ELF-1 (cell line): ENCODE measurements around the gene MAK.
"Not testable (repeated sequence)": the region's sequence is repeated elsewhere in the genome, so short reads cannot be mapped to it uniquely, and the experiment has no call there.

Source experiments
- DNase-seq: peaks from one replicate; pipeline ENCODE4 v3.0.0-alpha.2; 2016; ENCODE audit warnings: low read depth, low spot score

The MAK gene

GRCh38 chr6:10837995-10838793 lies at the start of gene MAK:
Gene MAK, minus strand, starts transcription at chr6:10838539. Its CDS starts 7,891 bp downstream, at chr6:10830648.
- DNase-seq: peak; percentile 97

GRCh38 chr6:10886691-10887502 lies 48.6 kb upstream of the MAK start, which contains the start of gene SYCP2L:
Gene SYCP2L, plus strand, starts transcription at chr6:10887052. Its CDS starts 75 bp downstream, at chr6:10887127.
- DNase-seq: peak; percentile 93

GRCh38 chr6:10886365-10886690 lies 48.0 kb upstream of the MAK start:
- peak; percentile 5 for DNase-seq

GRCh38 chr6:10884245-10884972 lies 46.1 kb upstream of the MAK start:
- peak; percentile 43 for DNase-seq

GRCh38 chr6:10883312-10884244 lies 45.2 kb upstream of the MAK start:
- DNase-seq: peak; percentile 60

- peak; percentile 59 for DNase-seq
These were observed 44.4 kb upstream of the MAK start for GRCh38 chr6:10882657-10883171.

- DNase-seq: not testable (repeated sequence)
These were observed 43.9 kb upstream of the MAK start for GRCh38 chr6:10882253-10882630.

GRCh38 chr6:10880366-10880765 lies 42.0 kb upstream of the MAK start:
- DNase-seq: no peak

GRCh38 chr6:10877871-10878270 lies 39.5 kb upstream of the MAK start:
- no peak for DNase-seq

- DNase-seq: no peak
These were observed 38.7 kb upstream of the MAK start for GRCh38 chr6:10877012-10877411.

GRCh38 chr6:10875026-10875425 lies 36.7 kb upstream of the MAK start:
- no peak for DNase-seq

GRCh38 chr6:10874207-10874606 lies 35.9 kb upstream of the MAK start:
- no peak for DNase-seq

GRCh38 chr6:10873374-10873773 lies 35.0 kb upstream of the MAK start:
- DNase-seq: no peak

GRCh38 chr6:10867952-10868351 lies 29.6 kb upstream of the MAK start:
- DNase-seq: no peak

GRCh38 chr6:10866709-10867108 lies 28.4 kb upstream of the MAK start:
- not testable (repeated sequence) for DNase-seq

GRCh38 chr6:10863031-10863430 lies 24.7 kb upstream of the MAK start:
- not testable (repeated sequence) for DNase-seq

- no peak for DNase-seq
These were observed 24.0 kb upstream of the MAK start for GRCh38 chr6:10862361-10862760.

GRCh38 chr6:10861086-10861485 lies 22.7 kb upstream of the MAK start:
- no peak for DNase-seq

- DNase-seq: no peak
These were observed 18.9 kb upstream of the MAK start for GRCh38 chr6:10857259-10857658.

- DNase-seq: no peak
These were observed 16.7 kb upstream of the MAK start for GRCh38 chr6:10854922-10855632.
